Posterior vena cava (tissue), 2 donors: ENCODE data around the gene SERPINB7. TPM values are rescaled to one million over a fixed set of nuclear protein-coding genes. Genes with fewer than 3 reads are reported as not detected.
"Not testable (repeated sequence)": the region's sequence is repeated elsewhere in the genome, so short reads cannot be mapped to it uniquely, and the experiment has no call there.

ENCODE experiments used
- DNase-seq: peaks from one replicate; pipeline ENCODE4 v3.0.0-alpha.2; 2020; ENCODE audit warnings: low spot score
- intact Hi-C, 2 donors: fragments of 100-400 bp; cut with DNase I; formaldehyde crosslinking; loops; one replicate each; pipeline versions ENCODE4 v1.14.1 to v1.14.2; 2022 to 2023
- long read RNA-seq, 2 donors: library from polyadenylated mRNA; unstranded; transcript quantifications; one replicate each; pipeline ENCODE4 v2.0.0, GENCODE V29; 2020 to 2021
- total RNA-seq, 2 donors: library from RNA; stranded (reverse); fragmentation: NEBNext Ultra II Directional; extraction: Animal tissue kit (Norgen Biotek cat#: 25700); gene quantifications; one replicate each; pipeline ENCODE4 v1.2.1, GENCODE V29; 2021
- donor health status: DM: yes; HTN: yes; CAD: no.
- donor health status: DM: yes; HTN: yes; CAD: no.

SERPINB7 gene, protein sequence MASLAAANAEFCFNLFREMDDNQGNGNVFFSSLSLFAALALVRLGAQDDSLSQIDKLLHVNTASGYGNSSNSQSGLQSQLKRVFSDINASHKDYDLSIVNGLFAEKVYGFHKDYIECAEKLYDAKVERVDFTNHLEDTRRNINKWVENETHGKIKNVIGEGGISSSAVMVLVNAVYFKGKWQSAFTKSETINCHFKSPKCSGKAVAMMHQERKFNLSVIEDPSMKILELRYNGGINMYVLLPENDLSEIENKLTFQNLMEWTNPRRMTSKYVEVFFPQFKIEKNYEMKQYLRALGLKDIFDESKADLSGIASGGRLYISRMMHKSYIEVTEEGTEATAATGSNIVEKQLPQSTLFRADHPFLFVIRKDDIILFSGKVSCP
- not detected for total RNA-seq
- long read RNA-seq, donor 1, result 0 reads
- long read RNA-seq, donor 2, result 0 reads

- intact Hi-C loops, result no loop called here
- no peak for DNase-seq
These were observed at the start of gene SERPINB7 for GRCh38 chr18:63775166-63775730. SERPINB7 (plus strand) TSS chr18:63775418; CDS start chr18:63782373, 6,955 bp downstream.

DNA sequence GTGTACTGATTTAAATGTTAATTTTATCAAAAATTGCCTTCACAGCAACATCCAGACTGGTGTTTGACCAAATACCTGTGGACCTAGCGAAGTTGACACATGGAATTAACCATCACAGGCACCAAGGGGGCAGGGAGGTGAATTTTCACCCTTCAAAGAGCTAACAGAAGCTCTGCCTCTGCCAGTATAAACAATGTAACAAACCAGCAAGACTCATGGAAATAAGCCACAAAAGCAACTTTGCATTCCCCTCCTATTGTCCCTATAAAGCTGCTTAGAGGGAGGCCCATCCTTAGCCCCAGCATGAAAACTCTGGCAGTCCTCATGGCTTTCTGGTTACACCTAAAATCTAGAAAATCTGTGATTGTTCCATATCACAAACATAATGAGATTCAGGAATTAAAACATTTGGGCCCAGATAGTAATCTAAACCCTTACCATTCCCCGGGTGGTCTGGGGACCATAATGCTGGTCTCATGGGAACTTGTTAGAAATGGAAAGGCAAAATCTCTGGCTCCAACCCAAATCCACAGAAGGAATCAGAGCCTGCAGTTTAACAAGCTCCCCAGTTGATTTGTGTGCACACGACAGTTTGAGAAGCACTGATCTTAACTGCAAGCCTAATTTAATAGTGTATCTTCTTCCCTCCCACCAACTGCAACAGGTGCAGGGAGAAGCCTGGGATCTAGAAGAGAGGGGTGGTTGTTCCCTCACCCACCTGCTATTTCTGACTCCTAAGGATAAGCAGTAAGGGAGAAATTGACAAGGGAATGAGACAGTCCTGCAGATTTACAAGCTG lies 49.3 kb upstream of the SERPINB7 start:
- no peak for DNase-seq
- intact Hi-C loops, result no loop called here

DNA sequence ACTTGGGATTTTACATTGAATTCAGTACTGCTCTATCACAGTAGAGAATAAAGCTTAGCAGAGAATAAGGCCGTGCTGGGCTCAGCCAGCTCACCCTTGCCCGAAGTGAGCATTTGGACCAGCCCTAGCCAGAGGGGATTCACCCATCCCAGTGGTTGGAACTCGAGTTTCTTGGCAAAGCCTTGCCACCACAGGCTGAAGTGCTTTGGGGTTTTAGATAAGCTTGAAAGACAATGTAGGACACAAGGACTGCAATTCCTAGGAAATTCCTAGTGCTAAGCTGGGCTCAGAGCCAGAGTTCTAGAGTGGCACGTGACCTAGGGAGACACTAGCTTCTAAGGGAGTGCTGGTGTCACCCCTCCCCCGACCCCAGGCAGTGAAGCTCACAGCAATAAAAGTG lies 44.4 kb upstream of the SERPINB7 start:
- DNase-seq, result no peak
- intact Hi-C loops, result no loop called here

DNA sequence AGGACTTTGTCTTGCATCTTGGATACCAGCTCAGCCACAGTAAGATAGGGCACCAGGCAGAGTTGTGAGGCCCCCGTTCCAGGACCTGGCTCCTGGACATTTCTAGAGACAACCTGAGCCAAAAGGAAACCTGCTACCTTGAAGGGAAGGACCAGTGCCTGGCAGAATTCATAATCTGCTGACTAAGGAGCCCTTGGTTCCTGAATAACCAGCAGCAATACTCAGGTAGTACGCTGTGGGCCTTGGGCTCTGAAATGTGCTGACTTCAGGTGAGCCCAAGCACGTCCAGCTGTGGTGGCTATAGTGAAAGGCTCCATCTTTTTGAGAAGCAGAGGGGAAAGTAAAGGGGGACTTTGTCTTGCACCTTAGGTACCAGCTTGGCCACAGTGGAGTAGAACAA lies 44.0 kb upstream of the SERPINB7 start:
- intact Hi-C loops, result no loop called here
- no peak for DNase-seq

DNA sequence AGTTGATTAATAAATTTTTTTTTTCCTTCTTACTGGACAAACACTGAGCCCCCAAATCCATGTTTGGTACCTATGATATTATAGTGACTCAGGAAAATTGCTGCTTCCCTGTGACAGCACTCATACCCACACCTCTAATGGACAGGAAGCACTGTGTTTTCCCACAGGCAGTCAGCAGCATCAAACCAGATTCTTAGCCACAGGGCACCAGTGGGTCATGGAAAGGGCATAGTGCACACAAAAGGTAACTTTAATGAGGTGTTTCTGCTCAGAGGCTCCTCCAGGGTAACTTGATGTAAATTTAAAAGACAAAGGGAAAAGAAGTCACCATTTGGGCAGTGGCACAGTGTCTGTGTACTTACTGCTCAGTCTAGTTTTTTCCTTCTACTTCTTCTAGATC lies 38.3 kb upstream of the SERPINB7 start:
- intact Hi-C loops, result no loop called here
- no peak for DNase-seq

DNA sequence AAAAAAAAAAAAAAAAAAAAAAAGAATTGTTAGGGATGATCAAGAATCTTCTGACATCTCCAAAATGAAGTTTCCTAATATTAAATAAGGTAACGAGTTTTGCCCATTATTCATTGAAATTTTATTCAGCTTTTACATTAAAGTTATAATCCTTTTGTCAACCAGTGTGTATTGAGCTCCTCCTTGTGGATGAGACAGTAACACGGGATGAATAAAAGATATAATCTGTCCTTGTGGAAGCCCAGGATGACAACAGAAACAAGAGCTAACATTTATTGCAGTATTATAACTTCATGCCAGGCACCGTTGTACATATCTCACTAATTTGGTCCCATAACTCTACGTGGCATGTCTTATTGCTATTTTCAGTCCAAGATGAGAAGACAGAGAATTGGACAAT lies 33.4 kb upstream of the SERPINB7 start:
- no peak for DNase-seq
- intact Hi-C loops, result no loop called here

- intact Hi-C loops, result no loop called here
- no peak for DNase-seq
These were observed 28.2 kb upstream of the SERPINB7 start for GRCh38 chr18:63747006-63747405.

- intact Hi-C loops, result no loop called here
These were observed 25.7 kb upstream of the SERPINB7 start for GRCh38 chr18:63749489-63749888.

GRCh38 chr18:63752636-63753035 lies 22.6 kb upstream of the SERPINB7 start:
- no peak for DNase-seq
- intact Hi-C loops, result no loop called here

More at GRCh38 chr18:63749489-63749888, 25.7 kb upstream of the SERPINB7 start:
- no peak for DNase-seq

DNA sequence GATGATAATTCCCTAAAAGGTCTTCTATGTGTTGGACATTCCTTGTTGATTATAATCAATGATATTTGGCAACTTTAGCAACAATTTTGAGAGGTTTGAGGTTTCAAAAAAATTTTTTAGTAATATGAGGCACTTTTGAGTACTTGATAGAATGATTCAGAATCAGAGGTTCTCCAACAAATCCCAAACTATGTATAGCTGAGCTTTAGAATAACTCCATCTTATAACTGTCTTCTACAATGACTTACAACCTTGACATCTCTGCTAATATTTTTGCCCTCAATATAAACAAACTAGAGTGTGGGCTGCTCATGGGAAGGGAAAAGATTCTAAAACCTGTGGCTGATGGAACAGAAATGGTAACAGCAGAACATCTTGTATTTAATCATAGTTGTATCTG lies 21.5 kb upstream of the SERPINB7 start:
- intact Hi-C loops, result no loop called here
- DNase-seq, result no peak

DNA sequence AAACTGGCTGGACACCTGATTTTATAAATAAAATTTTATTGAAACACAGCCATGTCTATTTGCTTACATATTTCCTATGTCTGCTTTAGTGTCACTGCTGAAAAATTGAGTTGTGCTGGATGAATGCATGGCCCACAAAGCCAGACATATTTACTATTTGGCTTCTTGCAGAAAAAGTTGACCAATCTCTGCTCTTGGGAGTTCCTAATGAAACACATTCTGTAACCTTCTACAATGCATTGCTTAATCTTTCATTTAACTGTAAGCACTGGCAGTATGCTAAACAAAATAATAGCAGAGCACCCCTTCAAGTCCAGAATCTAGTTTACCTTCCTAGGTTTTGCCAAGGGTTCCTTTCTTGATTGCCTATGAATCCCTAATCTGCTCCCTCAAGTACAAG lies 17.7 kb upstream of the SERPINB7 start:
- intact Hi-C loops, result no loop called here
- DNase-seq, result no peak

- intact Hi-C loops, result no loop called here
- DNase-seq, result no peak
These were observed 16.5 kb upstream of the SERPINB7 start for GRCh38 chr18:63758615-63759240.

DNA sequence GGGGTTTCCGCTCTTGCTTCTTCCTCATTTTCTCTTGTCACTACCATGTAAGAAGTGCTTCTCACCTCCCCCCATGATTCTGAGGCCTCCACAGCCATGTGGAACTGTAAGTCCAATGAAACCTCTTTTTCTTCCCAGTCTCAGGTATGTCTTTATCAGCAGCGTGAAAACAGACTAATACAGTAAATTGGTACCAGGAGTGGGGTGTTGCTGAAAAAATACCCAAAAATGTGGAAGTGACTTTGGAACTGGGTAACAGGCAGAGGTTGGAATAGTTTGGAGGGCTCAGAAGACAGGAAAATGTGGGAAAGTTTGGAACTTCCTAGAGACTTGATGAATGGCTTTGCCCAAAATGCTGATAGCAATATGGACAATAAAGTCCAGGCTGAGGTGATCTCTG lies 15.4 kb upstream of the SERPINB7 start:
- intact Hi-C loops, result not testable (repeated sequence)

DNA sequence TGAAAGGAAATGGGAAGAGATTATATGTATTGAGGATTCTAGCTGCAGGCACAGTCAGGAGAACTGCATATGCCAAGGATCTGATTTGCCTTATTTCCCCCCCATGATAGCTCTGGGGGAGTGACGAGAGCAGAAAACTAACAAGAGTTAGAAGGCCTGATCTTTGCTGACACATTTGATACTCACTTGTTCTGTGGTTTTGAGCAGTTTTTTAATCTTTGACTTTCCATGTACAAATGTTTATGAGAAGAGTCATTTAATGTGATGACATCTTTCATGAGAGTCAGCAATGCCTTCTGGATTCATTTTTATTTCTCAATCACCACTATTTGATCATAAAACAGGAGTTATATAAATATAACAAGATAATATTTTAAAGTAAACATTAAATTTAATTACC lies 12.7 kb upstream of the SERPINB7 start:
- no peak for DNase-seq
- intact Hi-C loops, result no loop called here

More for the DNA sequence above, 15.4 kb upstream of the SERPINB7 start:
- DNase-seq, result not testable (repeated sequence)

- intact Hi-C loops, result no loop called here
- DNase-seq, result no peak
These were observed 11.2 kb upstream of the SERPINB7 start for GRCh38 chr18:63763831-63764600.

GRCh38 chr18:63765837-63766236 lies 9.4 kb upstream of the SERPINB7 start:
- intact Hi-C loops, result no loop called here
- no peak for DNase-seq

DNA sequence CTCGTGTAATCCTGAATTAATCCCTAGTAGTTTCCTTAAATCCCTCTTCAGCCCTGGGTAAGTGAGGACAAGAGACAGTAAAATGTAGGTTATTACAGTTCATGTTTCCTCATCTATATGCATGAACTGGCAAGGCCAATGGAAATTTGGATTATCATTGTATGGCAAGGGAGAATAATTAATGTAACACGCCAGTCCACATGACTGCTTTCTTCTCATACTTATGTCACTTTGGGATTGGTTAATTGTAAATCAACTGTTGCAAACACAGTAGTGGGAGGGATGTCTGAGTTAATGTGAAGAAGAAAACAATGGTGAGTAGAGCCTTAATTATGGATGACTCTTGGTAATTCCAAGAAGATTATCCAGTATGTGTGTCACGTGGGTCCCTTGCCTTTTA lies 1.7 kb upstream of the SERPINB7 start:
- intact Hi-C loops, result no loop called here
- DNase-seq, result no peak

GRCh38 chr18:63774511-63774910 lies 707 bp upstream of the SERPINB7 start:
- DNase-seq, result no peak
- intact Hi-C loops, result no loop called here

DNA sequence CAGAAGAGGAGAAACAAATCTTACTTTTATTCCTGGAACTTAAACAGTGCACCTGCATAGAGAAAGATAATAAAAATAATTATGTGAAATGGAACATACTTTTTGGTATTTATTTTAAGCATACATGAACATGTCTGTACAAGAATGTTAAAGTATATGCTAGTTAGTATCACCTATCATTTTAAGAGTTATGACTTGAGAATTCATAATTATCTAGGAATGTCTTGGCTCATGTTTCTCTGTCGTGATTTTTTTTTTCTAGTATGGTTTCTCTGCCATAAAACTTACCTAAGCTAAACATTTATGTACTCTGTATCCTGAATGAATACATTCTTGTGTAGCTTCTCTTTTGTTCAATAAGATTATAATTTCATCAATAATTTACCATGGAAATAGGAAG lies 4.2 kb downstream of the SERPINB7 start:
- no peak for DNase-seq
- intact Hi-C loops, result no loop called here
